BE2C (cell line): Measurements from ENCODE around the gene MMP14.

Source experiments
- DNase-seq: peaks from one replicate; pipeline ENCODE4 v3.0.0-alpha.2; 2020
- H3K27me3 ChIP-seq: fragments of 250-450 bp; sonication (Bioruptor Pico); 2 replicates; pipeline ENCODE4 v1.5.1; 2020; ENCODE audit warnings: mild to moderate bottlenecking
- H3K36me3 ChIP-seq: fragments of 250-450 bp; sonication (Bioruptor Pico); 2 replicates; pipeline ENCODE4 v1.5.1; 2020; ENCODE audit warnings: mild to moderate bottlenecking
- H3K4me1 ChIP-seq: fragments of 250-450 bp; sonication (Bioruptor Pico); 2 replicates; pipeline ENCODE4 v1.5.1; 2020
- H3K4me3 ChIP-seq: 2 replicates; pipeline ENCODE4 v1.5.1; 2011; ENCODE audit warnings: low read depth, low read length
- H3K9me3 ChIP-seq: fragments of 250-450 bp; sonication (Bioruptor Pico); 2 replicates; pipeline ENCODE4 v1.5.1; 2020
- TF ChIP-seq, protein P1 (sequence below): IDR thresholded peaks from 2 replicates; pipeline ENCODE4 v1.5.1; 2012; ENCODE audit warnings: mild to moderate bottlenecking, low read depth, low read length

MMP14 gene

DNA sequence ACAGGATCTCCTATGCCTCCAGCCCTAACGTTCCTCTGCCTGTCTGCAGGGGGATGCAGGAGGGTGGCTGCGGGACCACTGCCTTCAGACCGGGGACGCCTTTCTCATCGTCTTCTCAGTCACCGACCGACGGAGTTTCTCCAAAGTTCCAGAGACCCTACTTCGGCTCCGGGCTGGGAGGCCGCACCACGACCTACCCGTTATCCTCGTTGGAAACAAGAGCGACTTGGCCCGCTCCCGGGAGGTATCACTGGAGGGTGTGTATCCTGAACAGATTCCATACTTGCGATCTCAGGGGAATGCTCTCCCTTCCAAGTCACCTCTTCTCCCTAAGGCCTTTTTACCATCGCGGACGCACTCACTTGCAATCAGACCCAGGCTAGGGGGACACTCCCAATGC is 49.6 kb downstream of the MMP14 start:
- no peak for DNase-seq
- H3K36me3 ChIP-seq = no peaks in the 10 kb centered on the region
- H3K4me1 ChIP-seq = peaks cover 7% of the 10 kb centered on the region
- no peaks in the 10 kb centered on the region for H3K9me3 ChIP-seq
- H3K4me3 ChIP-seq = peak overlapping the region; percentile 65
- TF ChIP-seq, protein P1, sequence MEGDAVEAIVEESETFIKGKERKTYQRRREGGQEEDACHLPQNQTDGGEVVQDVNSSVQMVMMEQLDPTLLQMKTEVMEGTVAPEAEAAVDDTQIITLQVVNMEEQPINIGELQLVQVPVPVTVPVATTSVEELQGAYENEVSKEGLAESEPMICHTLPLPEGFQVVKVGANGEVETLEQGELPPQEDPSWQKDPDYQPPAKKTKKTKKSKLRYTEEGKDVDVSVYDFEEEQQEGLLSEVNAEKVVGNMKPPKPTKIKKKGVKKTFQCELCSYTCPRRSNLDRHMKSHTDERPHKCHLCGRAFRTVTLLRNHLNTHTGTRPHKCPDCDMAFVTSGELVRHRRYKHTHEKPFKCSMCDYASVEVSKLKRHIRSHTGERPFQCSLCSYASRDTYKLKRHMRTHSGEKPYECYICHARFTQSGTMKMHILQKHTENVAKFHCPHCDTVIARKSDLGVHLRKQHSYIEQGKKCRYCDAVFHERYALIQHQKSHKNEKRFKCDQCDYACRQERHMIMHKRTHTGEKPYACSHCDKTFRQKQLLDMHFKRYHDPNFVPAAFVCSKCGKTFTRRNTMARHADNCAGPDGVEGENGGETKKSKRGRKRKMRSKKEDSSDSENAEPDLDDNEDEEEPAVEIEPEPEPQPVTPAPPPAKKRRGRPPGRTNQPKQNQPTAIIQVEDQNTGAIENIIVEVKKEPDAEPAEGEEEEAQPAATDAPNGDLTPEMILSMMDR = no peak
- no peaks in the 10 kb centered on the region for H3K27me3 ChIP-seq

- peaks cover 7% of the 10 kb centered on the region for H3K4me1 ChIP-seq
- no peaks in the 10 kb centered on the region for H3K9me3 ChIP-seq
- H3K27me3 ChIP-seq = no peaks in the 10 kb centered on the region
- TF ChIP-seq, protein P1 = peak; percentile 7; the same call in 1 of the 2 replicates
- H3K4me3 ChIP-seq = peak overlapping the region; percentile 65
- DNase-seq = peak; percentile 64
- H3K36me3 ChIP-seq = no peaks in the 10 kb centered on the region
Measured at GRCh38 chr14:22886500-22887259, 50.3 kb downstream of the MMP14 start.

DNA sequence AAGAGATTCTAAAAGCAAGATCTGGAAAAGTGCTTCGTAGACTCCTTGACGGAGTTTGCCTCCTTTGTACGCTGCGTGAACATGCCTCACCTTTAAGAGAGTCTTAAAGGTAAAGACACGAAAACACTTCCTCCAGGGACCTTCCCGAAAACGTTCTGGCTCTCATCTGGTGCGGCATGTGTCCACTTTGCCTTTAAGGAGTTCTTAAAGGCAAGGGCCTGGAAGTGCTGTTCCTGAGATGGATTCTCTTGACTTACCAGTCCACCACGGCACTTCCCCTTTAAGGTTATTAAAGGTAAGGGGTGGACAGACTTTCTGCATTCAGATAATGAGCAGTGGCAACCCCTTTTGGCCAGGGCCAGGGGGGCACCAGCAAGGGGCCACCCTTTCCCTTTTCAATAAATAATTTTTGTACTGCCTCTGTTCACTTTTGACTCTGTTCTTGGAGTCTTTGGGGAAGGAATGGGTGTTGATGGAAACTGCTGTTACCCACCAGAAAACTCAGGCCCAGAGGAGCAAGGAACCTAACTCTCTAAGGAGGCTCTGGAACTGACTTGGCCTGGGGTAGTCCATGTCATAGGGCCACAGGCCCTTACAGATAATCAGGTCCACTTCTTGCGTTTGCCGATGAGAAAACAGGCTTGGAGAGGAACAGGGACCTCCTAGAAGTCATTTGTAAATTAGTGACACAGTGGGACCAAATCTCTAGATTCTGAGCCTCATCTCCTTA is 51.0 kb downstream of the MMP14 start:
- Histone ChIP-seq H3K36me3 (no peaks in the 10 kb centered on the region), H3K4me1 (peaks cover 7% of the 10 kb centered on the region), H3K27me3 (no peaks in the 10 kb centered on the region), H3K4me3 (peak overlapping the region; percentile 65), H3K9me3 (no peaks in the 10 kb centered on the region)
- no peak for DNase-seq
- TF ChIP-seq, protein P1 = no peak

DNA sequence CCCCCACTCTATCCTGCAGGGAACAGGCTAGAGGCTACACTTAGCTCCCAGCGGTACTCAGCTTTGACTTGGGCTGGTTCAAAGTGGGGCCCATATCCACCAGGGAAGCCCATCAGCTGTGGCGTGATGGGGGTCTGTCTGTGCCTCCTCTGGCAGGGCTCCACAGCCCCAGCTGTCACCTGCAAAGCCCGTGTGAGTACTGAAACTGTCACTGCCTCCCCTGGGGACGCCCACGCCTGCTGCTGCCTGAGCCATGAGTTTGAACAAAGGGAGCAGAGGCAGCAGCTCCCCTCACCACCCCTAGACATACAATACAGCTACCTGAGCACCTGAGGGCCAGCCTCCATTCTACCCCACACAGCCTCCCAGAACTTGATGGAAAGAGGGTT is 51.6 kb downstream of the MMP14 start:
- Histone ChIP-seq H3K9me3 (no peaks in the 10 kb centered on the region), H3K4me3 (no peak overlapping the region)
- no peak for DNase-seq

DNA sequence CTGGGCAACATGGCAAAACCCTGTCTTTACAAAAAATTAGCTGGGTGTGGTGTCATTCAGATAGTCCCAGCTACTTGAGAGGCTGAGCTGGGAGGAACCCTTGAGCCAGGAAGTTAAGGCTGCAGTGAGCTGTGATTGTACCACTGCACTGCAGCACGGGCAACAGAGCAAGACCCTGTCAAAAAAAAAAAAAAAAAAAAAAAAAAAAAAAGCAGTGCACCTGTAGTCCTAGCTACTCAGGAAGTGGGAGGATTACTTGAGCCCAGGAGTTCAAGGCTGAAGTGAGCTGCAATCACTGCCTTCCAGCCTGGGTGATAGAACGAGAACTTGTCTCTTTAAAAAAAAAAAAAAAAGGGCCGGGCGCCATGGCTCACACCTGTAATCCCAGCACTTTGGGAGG is 52.3 kb downstream of the MMP14 start:
- DNase-seq = no peak
- H3K4me1 ChIP-seq = peaks cover 1% of the 10 kb centered on the region
- TF ChIP-seq, protein P1 = no peak
- no peaks in the 10 kb centered on the region for H3K27me3 ChIP-seq
- no peaks in the 10 kb centered on the region for H3K9me3 ChIP-seq
- no peaks in the 10 kb centered on the region for H3K36me3 ChIP-seq
- no peak overlapping the region for H3K4me3 ChIP-seq

More for the DNA sequence above, 51.6 kb downstream of the MMP14 start:
- TF ChIP-seq, protein P1 = no peak
- Histone ChIP-seq H3K27me3 (no peaks in the 10 kb centered on the region), H3K4me1 (peaks cover 7% of the 10 kb centered on the region), H3K36me3 (no peaks in the 10 kb centered on the region)

- H3K36me3 ChIP-seq = no peaks in the 10 kb centered on the region
- H3K4me3 ChIP-seq = no peak overlapping the region
- TF ChIP-seq, protein P1 = no peak
- no peak for DNase-seq
- H3K27me3 ChIP-seq = no peaks in the 10 kb centered on the region
- H3K9me3 ChIP-seq = no peaks in the 10 kb centered on the region
- H3K4me1 ChIP-seq = no peaks in the 10 kb centered on the region
Measured at GRCh38 chr14:22890416-22890815, 54.0 kb downstream of the MMP14 start.
